Measurements from ENCODE around the gene GNAO1.
A peak's percentile ranks its signal among the peaks of the same experiment; 100 is the strongest.

GNAO1 gene

DNA sequence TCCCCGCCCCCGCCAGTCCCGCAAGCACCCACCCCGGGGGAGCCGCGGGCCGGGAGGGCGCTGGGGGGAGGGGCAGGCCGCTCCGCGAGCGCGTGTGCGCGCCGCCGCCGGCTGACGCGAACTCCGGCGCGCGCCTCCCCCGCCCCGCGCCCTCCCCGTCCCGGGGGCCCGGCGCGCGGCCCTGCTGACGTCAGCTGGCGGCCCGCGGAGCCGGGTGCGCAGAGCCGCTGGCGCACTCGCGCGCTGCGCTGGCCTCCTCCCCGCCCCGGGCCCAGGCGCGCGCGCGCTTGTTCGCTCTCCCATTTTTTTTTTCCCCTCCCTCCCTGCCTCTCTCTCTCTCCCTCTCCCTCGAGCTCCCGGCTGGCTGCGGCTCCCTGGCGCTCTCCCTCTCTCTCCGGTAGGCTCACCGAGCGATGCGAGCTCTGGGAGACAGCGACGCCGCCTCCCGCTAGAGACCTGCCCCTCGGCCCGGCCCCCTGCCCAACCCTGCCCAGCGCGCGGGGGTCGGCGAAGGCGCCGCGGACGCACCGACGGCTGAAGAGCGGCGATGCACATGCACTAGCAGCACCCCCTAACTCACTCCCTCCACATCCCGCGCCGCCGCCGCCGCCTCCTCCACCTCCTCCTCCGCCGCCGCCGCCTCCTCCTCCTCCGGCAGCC, at the start of gene GNAO1:
TSS of gene GNAO1 (plus strand) at position 334 of the 660 bp plus-strand sequence. CDS start 747 bp downstream, outside the sequence.
- TF ChIP-seq, protein P1, sequence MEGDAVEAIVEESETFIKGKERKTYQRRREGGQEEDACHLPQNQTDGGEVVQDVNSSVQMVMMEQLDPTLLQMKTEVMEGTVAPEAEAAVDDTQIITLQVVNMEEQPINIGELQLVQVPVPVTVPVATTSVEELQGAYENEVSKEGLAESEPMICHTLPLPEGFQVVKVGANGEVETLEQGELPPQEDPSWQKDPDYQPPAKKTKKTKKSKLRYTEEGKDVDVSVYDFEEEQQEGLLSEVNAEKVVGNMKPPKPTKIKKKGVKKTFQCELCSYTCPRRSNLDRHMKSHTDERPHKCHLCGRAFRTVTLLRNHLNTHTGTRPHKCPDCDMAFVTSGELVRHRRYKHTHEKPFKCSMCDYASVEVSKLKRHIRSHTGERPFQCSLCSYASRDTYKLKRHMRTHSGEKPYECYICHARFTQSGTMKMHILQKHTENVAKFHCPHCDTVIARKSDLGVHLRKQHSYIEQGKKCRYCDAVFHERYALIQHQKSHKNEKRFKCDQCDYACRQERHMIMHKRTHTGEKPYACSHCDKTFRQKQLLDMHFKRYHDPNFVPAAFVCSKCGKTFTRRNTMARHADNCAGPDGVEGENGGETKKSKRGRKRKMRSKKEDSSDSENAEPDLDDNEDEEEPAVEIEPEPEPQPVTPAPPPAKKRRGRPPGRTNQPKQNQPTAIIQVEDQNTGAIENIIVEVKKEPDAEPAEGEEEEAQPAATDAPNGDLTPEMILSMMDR (IDR thresholded peaks at IDR 0.05; ENCODE audit: borderline replicate concordance, control extremely low read depth, extremely low read depth, insufficient read depth, missing control alignments), result no peak
- DNase-seq (ENCODE audit: low spot score), result peak; percentile 73
- in situ Hi-C loops (cut with MboI; ENCODE audit: low sequenced_read_pairs, unreplicated experiment), result no loop called here

DNA sequence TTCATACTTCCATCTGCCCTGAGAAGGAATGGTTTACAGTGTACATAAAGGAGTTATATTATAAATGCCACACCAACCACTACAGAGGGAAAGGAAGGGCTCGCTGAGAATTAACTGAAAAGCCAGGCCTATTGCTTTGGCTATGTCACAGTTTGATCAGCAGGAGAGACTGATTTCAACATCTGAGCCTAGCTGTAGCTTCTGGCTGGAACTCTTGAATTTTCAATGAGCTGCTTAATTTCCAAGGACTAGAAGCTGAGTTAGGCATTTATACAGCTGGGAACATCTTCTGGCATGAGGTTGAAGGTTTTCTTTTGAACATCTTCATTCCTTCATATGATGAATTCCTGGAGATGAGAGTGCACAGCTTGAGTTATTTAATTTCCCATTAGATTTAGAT, 47.6 kb upstream of the GNAO1 start:
- DNase-seq (ENCODE audit: low spot score), result no peak
- in situ Hi-C loops (cut with MboI; ENCODE audit: low sequenced_read_pairs, unreplicated experiment), result no loop called here
- TF ChIP-seq, protein P1 (IDR thresholded peaks at IDR 0.05; ENCODE audit: borderline replicate concordance, control extremely low read depth, extremely low read depth, insufficient read depth, missing control alignments), result no peak

DNA sequence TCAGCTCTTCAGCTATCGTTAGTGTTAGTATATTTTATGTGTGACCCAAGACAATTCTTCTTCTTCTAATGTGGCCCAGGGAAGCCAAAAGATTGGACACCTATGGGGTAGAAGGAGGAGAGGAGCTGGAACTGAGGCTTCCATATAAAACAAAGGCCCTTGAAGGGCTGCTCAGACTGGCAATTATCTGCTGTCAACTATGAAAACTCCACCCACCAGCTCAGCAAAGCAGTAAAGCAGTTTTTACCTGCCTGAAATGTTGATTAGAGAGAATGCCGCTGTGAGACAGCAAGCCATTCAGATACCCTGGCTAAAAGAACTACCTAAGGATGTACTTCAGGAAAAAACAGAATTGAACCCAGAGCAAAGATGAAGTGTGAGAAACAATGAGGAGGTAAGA, 45.9 kb upstream of the GNAO1 start:
- DNase-seq (ENCODE audit: low spot score), result no peak
- TF ChIP-seq, protein P1 (IDR thresholded peaks at IDR 0.05; ENCODE audit: borderline replicate concordance, control extremely low read depth, extremely low read depth, insufficient read depth, missing control alignments), result no peak
- in situ Hi-C loops (cut with MboI; ENCODE audit: low sequenced_read_pairs, unreplicated experiment), result no loop called here

DNA sequence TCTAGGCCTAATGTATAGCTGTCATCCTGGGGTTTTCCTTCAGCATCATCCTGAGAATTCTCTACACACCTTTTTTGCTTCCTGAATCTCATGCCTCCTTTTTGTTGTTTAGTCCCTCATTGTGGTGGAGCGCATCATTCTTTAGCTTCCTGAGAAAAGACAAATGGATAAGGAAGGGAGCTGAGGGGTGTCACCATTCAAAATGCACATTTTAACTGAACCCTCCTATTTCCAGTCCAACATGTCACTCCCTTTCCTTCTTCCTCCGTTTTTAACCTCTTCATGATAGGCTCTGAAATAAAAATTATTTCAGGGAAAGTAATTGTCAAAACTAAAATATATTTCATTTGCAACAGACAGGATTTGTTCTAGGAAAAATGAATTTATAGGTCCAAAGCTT, 39.7 kb upstream of the GNAO1 start:
- in situ Hi-C loops (cut with MboI; ENCODE audit: low sequenced_read_pairs, unreplicated experiment), result no loop called here
- DNase-seq (ENCODE audit: low spot score), result no peak
- TF ChIP-seq, protein P1 (IDR thresholded peaks at IDR 0.05; ENCODE audit: borderline replicate concordance, control extremely low read depth, extremely low read depth, insufficient read depth, missing control alignments), result no peak

DNA sequence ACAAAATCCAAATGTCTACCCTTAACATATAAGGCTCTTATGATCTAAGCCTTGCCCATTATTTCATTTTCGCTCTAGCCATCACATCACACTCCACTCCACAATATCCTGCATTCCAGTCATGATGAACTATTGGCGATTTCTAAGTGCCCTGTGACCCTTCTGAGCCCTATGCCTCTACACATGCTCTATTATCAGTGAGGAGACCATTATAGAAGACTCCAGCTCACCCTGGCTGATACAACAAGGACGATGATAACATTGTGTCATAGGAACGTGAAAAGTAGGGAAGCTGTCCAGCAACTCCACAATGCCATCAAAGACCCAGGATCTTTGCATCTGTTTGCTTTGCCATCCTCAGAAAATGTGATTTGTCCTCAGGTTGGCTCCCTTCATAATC, 29.6 kb upstream of the GNAO1 start:
- no peak for DNase-seq (ENCODE audit: low spot score)
- TF ChIP-seq, protein P1 (IDR thresholded peaks at IDR 0.05; ENCODE audit: borderline replicate concordance, control extremely low read depth, extremely low read depth, insufficient read depth, missing control alignments), result no peak
- in situ Hi-C loops (cut with MboI; ENCODE audit: low sequenced_read_pairs, unreplicated experiment), result no loop called here

DNA sequence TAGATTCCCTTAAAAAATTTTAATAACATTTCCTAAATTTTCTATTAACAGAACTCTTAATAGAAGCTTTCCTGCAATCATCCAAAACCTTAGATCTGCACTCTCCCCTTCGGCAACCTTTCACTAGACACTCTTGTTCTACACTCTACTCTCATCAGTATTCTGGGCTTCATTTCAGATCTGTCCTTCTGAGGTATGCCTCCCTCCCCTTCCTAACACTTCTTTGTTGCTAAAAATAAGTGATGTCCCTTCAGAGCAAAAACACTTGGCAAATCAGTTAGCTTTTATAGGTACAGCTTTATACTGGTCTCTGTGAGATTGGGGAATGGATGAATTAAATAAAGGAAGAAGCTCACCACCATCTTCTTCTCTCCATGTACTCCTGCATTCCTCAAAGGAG, 28.2 kb upstream of the GNAO1 start:
- DNase-seq (ENCODE audit: low spot score), result no peak
- TF ChIP-seq, protein P1 (IDR thresholded peaks at IDR 0.05; ENCODE audit: borderline replicate concordance, control extremely low read depth, extremely low read depth, insufficient read depth, missing control alignments), result no peak
- in situ Hi-C loops (cut with MboI; ENCODE audit: low sequenced_read_pairs, unreplicated experiment), result no loop called here

All from GM13976 (cell line).